ENCODE measurements around the gene PCBP3. TPM values are rescaled to one million over a fixed set of nuclear protein-coding genes. Genes with fewer than 3 reads are reported as not detected.
A peak's percentile ranks its signal among the peaks of the same experiment; 100 is the strongest.

Gene PCBP3
- total RNA-seq, 1 donor from 2014 or later, result 3.8 TPM

- H3K36me3 ChIP-seq, result no peaks in the 10 kb centered on the region
- H3K9me3 ChIP-seq, result no peaks in the 10 kb centered on the region
- no peak overlapping the region for H3K27ac ChIP-seq
- no peak for DNase-seq
- no peaks in the 10 kb centered on the region for H3K4me1 ChIP-seq
- H3K4me3 ChIP-seq, result no peak overlapping the region
- H3K27me3 ChIP-seq, result peaks cover 4% of the 10 kb centered on the region
- no peak for TF ChIP-seq CTCF (IDR thresholded peaks at IDR 0.05)
- intact Hi-C loops (cut with DNase I), result no loop called here
- ATAC-seq, result no peak
Measured at GRCh38 chr21:45940091-45940490, 296.6 kb downstream of the PCBP3 start.

- H3K27ac ChIP-seq, result no peak overlapping the region
- DNase-seq (no peak), ATAC-seq (peak; percentile 5)
- no peak overlapping the region for H3K4me3 ChIP-seq
- intact Hi-C loops (cut with DNase I), result no loop called here
- no peak for TF ChIP-seq CTCF (IDR thresholded peaks at IDR 0.05)
- H3K9me3 ChIP-seq, result no peaks in the 10 kb centered on the region
- H3K27me3 ChIP-seq, result peaks cover 4% of the 10 kb centered on the region
- no peaks in the 10 kb centered on the region for H3K4me1 ChIP-seq
- no peaks in the 10 kb centered on the region for H3K36me3 ChIP-seq
Measured at GRCh38 chr21:45940621-45941337, 297.3 kb downstream of the PCBP3 start.

GRCh38 chr21:45941338-45941710, 297.8 kb downstream of the PCBP3 start:
- H3K4me1 ChIP-seq, result no peaks in the 10 kb centered on the region
- no peak overlapping the region for H3K27ac ChIP-seq
- TF ChIP-seq CTCF (IDR thresholded peaks at IDR 0.05), result no peak
- H3K27me3 ChIP-seq, result peaks cover 4% of the 10 kb centered on the region
- intact Hi-C loops (cut with DNase I), result no loop called here
- no peaks in the 10 kb centered on the region for H3K9me3 ChIP-seq
- no peaks in the 10 kb centered on the region for H3K36me3 ChIP-seq
- H3K4me3 ChIP-seq, result no peak overlapping the region
- DNase-seq, result no peak
- ATAC-seq, result no peak

- no peak for DNase-seq
- Histone ChIP-seq H3K36me3 (no peaks in the 10 kb centered on the region), H3K27ac (no peak overlapping the region), H3K27me3 (peaks cover 4% of the 10 kb centered on the region), H3K9me3 (no peaks in the 10 kb centered on the region), H3K4me3 (no peak overlapping the region), H3K4me1 (no peaks in the 10 kb centered on the region)
- intact Hi-C loops (cut with DNase I), result no loop called here
- TF ChIP-seq CTCF (IDR thresholded peaks at IDR 0.05), result no peak
- ATAC-seq, result no peak
Measured at GRCh38 chr21:45941717-45942546, 298.4 kb downstream of the PCBP3 start.

- Histone ChIP-seq H3K27me3 (peaks cover 4% of the 10 kb centered on the region), H3K9me3 (no peaks in the 10 kb centered on the region)
Measured at GRCh38 chr21:45942755-45943629, 299.5 kb downstream of the PCBP3 start.

More at GRCh38 chr21:45942755-45943629, 299.5 kb downstream of the PCBP3 start:
- Histone ChIP-seq H3K4me1 (no peaks in the 10 kb centered on the region), H3K36me3 (no peaks in the 10 kb centered on the region), H3K27ac (no peak overlapping the region), H3K4me3 (no peak overlapping the region)
- ATAC-seq (no peak), DNase-seq (no peak)
- intact Hi-C loops (cut with DNase I), result no loop called here
- no peak for TF ChIP-seq CTCF (IDR thresholded peaks at IDR 0.05)
